HepG2 (cell line): ENCODE measurements around the gene TNK1. TPM values are rescaled to one million over a fixed set of nuclear protein-coding genes. Genes with fewer than 3 reads are reported as not detected.
A peak's percentile ranks its signal among the peaks of the same experiment; 100 is the strongest.

Experiments used
- ATAC-seq: fragments of 200-7000 bp; cut with Tn5 transposase; 3 replicates; pipeline ENCODE4 v1.9.1; 2020; ENCODE audit warnings: mild to moderate bottlenecking, moderate library complexity
- BruUV-seq: library from RNA; stranded (reverse); fragments of 400-500 nt; replicated peaks from 2 replicates; lab custom pipeline; 2021; lab: Mats Ljungman, UMichigan
- CTCF ChIA-PET: fragments of 300-600 bp; formaldehyde crosslinking; extraction: SDS; loops from one replicate; lab custom pipeline; 2021; ENCODE audit warnings: low total read pairs, inconsistent platforms, low intra/inter-chr PET ratio; lab: Yijun Ruan, JAX
- POLR2A ChIA-PET: fragments of 350-600 bp; sonication (Branson Sonifier 250); formaldehyde crosslinking; loops from one replicate; lab custom pipeline; 2020; ENCODE audit warnings: antibody characterized with exemption, inconsistent platforms; lab: Yijun Ruan, JAX
- DNase-seq: peaks from one replicate; pipeline ENCODE4 v3.0.0-alpha.2; 2015; ENCODE audit warnings: low spot score
- FAIRE-seq: peaks from 3 replicates; lab custom pipeline; 2011; peaks lifted over from hg19 to GRCh38; lab: Jason Lieb, UNC
- H2AFZ ChIP-seq: one replicate; pipeline ENCODE4 v1.6.1; 2011; ENCODE audit warnings: low read length, inconsistent platforms
- H3K27ac ChIP-seq: fragments of 300-600 bp; 3 replicates; pipeline ENCODE4 v1.8.0; 2011; ENCODE audit warnings: mixed run types, mild to moderate bottlenecking, mixed read lengths, low read length, inconsistent platforms; ENCODE audit not compliant: insufficient read depth; ENCODE audit errors: extremely low read length
- H3K27me3 ChIP-seq, 2 experiments: fragments of 200-600 bp in 1 of 2; 2 replicates in 1 of 2; 3 replicates in 1 of 2; pipeline versions ENCODE4 v1.6.0 to v1.8.0; 2011; ENCODE audit warnings: low read length in 2 of 2, mild to moderate bottlenecking in 2 of 2, moderate library complexity in 2 of 2, inconsistent platforms in 1 of 2; ENCODE audit not compliant: insufficient read depth in 2 of 2, control insufficient read depth in 1 of 2
- H3K36me3 ChIP-seq, 2 experiments: fragments of 200-600 bp in 1 of 2; replicated peaks in 1 of 2; 2 replicates in 1 of 2; 3 replicates in 1 of 2; pipeline versions ENCODE4 v1.5.1 to v1.8.0; 2011; ENCODE audit warnings: low read length in 2 of 2, inconsistent platforms in 1 of 2; ENCODE audit not compliant: insufficient read depth in 2 of 2, control insufficient read depth in 1 of 2
- H3K4me1 ChIP-seq: 2 replicates; pipeline ENCODE4 v1.5.1; 2012; ENCODE audit warnings: low read length, inconsistent platforms; ENCODE audit not compliant: insufficient read depth
- H3K4me2 ChIP-seq: 2 replicates; pipeline ENCODE4 v1.6.0; 2011; ENCODE audit warnings: low read depth, low read length, inconsistent platforms
- H3K4me3 ChIP-seq, 3 experiments: fragments of 200-600 bp in 1 of 3; sonication (generic), shearing (Covaris generic) in 1 of 3; replicated peaks in 1 of 3; 2 replicates each; pipeline ENCODE4 v1.5.1; 2011 to 2016; ENCODE audit warnings: low read length in 3 of 3, inconsistent platforms in 2 of 3, low read depth in 2 of 3, mild to moderate bottlenecking in 2 of 3, control low read depth in 1 of 3, mixed read lengths in 1 of 3; ENCODE audit not compliant: insufficient read depth in 1 of 3
- H3K79me2 ChIP-seq: one replicate; pipeline ENCODE4 v1.6.1; 2011; ENCODE audit warnings: low read length, inconsistent platforms; ENCODE audit not compliant: insufficient read depth
- H3K9ac ChIP-seq: 2 replicates; pipeline ENCODE4 v1.6.0; 2011; ENCODE audit warnings: mild to moderate bottlenecking, low read depth, low read length, inconsistent platforms; ENCODE audit not compliant: insufficient read depth
- H3K9me3 ChIP-seq: 2 replicates; pipeline ENCODE4 v1.5.1; 2012; ENCODE audit warnings: mild to moderate bottlenecking, low read length
- H4K20me1 ChIP-seq: 2 replicates; pipeline ENCODE4 v1.6.0; 2011; ENCODE audit warnings: inconsistent platforms, mild to moderate bottlenecking, low read length, moderate library complexity; ENCODE audit not compliant: insufficient read depth
- AGO1 ChIP-seq: fragments of 200-400 bp; formaldehyde crosslinking; IDR thresholded peaks from 2 replicates; pipeline ENCODE4 v1.6.1; 2017; ENCODE audit warnings: mild to moderate bottlenecking, low read depth, low read length, moderate library complexity; ENCODE audit not compliant: poor library complexity, severe bottlenecking
- AKAP8 ChIP-seq: sonication (generic); formaldehyde crosslinking; IDR thresholded peaks from 2 replicates; pipeline ENCODE4 v1.5.1; 2020; ENCODE audit warnings: mild to moderate bottlenecking, missing genetic modification reagents
- HNF1A ChIP-seq, 2 experiments: sonication (generic) in 1 of 2; formaldehyde crosslinking in 1 of 2; IDR thresholded peaks; 2 replicates each; pipeline versions ENCODE4 v1.4.0 to v1.6.1; 2016 to 2020; ENCODE audit warnings: borderline replicate concordance in 1 of 2, low read depth in 1 of 2, mild to moderate bottlenecking in 1 of 2, missing genetic modification reagents in 1 of 2
- HNRNPK ChIP-seq: fragments of 200-400 bp; formaldehyde crosslinking; IDR thresholded peaks from 2 replicates; pipeline ENCODE4 v1.6.1; 2018; ENCODE audit warnings: low read length, low read depth, moderate library complexity, mild to moderate bottlenecking; ENCODE audit not compliant: poor library complexity, severe bottlenecking
- POLR2G ChIP-seq: fragments of 200-400 bp; formaldehyde crosslinking; IDR thresholded peaks from 2 replicates; pipeline ENCODE4 v1.6.1; 2018; ENCODE audit warnings: mild to moderate bottlenecking, low read depth, low read length, moderate library complexity
- RXRA ChIP-seq: sonication (generic); formaldehyde crosslinking; IDR thresholded peaks from 2 replicates; pipeline ENCODE4 v1.5.1; 2020; ENCODE audit warnings: missing genetic modification reagents
- SRSF9 ChIP-seq: fragments of 200-400 bp; formaldehyde crosslinking; IDR thresholded peaks from 2 replicates; pipeline ENCODE4 v1.6.1; 2018; ENCODE audit warnings: borderline replicate concordance, mild to moderate bottlenecking, low read depth, low read length; ENCODE audit not compliant: insufficient read depth, poor library complexity, severe bottlenecking
- ZC3H13 ChIP-seq: sonication (generic); formaldehyde crosslinking; IDR thresholded peaks from 2 replicates; pipeline ENCODE4 v1.8.1; 2023; ENCODE audit warnings: mild to moderate bottlenecking, missing genetic modification reagents, moderate library complexity
- ZNF230 ChIP-seq: sonication (generic); formaldehyde crosslinking; IDR thresholded peaks from 2 replicates; pipeline ENCODE4 v1.4.0; 2020; ENCODE audit warnings: mild to moderate bottlenecking, missing genetic modification reagents
- ZNF687 ChIP-seq: sonication (generic); formaldehyde crosslinking; IDR thresholded peaks from 2 replicates; pipeline ENCODE4 v1.5.1; 2020; ENCODE audit warnings: mild to moderate bottlenecking, missing genetic modification reagents, moderate library complexity
- ZNF691 ChIP-seq: sonication (generic); formaldehyde crosslinking; IDR thresholded peaks from 2 replicates; pipeline ENCODE4 v1.4.0; 2020; ENCODE audit warnings: missing genetic modification reagents, low read depth, mild to moderate bottlenecking, borderline replicate concordance
- WGBS: methylation state at CpG from one replicate; pipeline ENCODE4 v1.1.6; 2017; ENCODE audit warnings: low lambda C conversion rate; 5-methylcytosine and 5-hydroxymethylcytosine counted together
- in situ Hi-C: cut with HindIII; loops from 2 replicates; pipeline ENCODE4 v1.10.0; 2017; ENCODE audit warnings: low pct_unique_long_range_greater_than_20kb; ENCODE audit not compliant: extremely low pct_ligation_motif_present
- intact Hi-C: fragments of 100-400 bp; cut with micrococcal nuclease; formaldehyde crosslinking; loops from one replicate; pipeline ENCODE4 v1.10.0; 2022; ENCODE audit not compliant: unreplicated experiment
- polyA plus RNA-seq, 8 experiments: library from polyadenylated mRNA; depleted of rRNA in 3 of 8; stranded (reverse) in 7 of 8; unstranded in 1 of 8; fragments of >200 nt; fragmentation: Illumina TruSeq in 4 of 8; extraction: Trizol in 4 of 8; gene quantifications; 2 replicates each; pipeline versions ENCODE4 v1.2.1 to v1.2.3, GENCODE V29; 2011 to 2016; ENCODE audit warnings: low read depth in 4 of 8, missing spikeins in 1 of 8, mixed read lengths in 1 of 8; ENCODE audit not compliant: insufficient read depth in 1 of 8
- total RNA-seq, 5 experiments: library from RNA; depleted of rRNA; stranded (reverse); fragments of >200 nt; fragmentation: Illumina TruSeq; extraction: Trizol; gene quantifications; 2 replicates each; pipeline ENCODE4 v1.2.3, GENCODE V29; 2016; ENCODE audit warnings: low read depth in 1 of 5

Gene TNK1
- total and polyA plus RNA-seq, 2 of the 13 experiments (the other 11 are each of a cell fraction or from before 2014, with no cell fraction given), result 2.0 to 3.5 TPM

GRCh38 chr17:7347630-7348477 lies 33.0 kb upstream of the TNK1 start:
- FAIRE-seq (no peak), ATAC-seq (no peak), DNase-seq (no peak)
- no peak overlapping the region for H3K4me3 ChIP-seq
- H3K27ac ChIP-seq, result no peak overlapping the region
- H3K4me2 ChIP-seq, result no peak overlapping the region
- H3K9me3 ChIP-seq, result no peaks in the 10 kb centered on the region
- H2AFZ ChIP-seq, result no peak overlapping the region
- in situ Hi-C loops, result no loop called here
- peaks cover 13% of the 10 kb centered on the region; the same call in 1 of the 2 replicates for H4K20me1 ChIP-seq
- H3K79me2 ChIP-seq, result no peaks in the 10 kb centered on the region
- intact Hi-C loops, result loop anchor here (2.0 kb wide), 1 partner anchor 67 kb away; the partner anchor contains the start of gene SLC2A4
- H3K27me3 ChIP-seq, result peaks cover 1 to 16% of the 10 kb centered on the region in 2 experiments; a peak in 3 of 5 replicates
- H3K36me3 ChIP-seq, result no peaks in the 10 kb centered on the region
- CTCF ChIA-PET, result interaction anchor here (5.9 kb wide), 1 partner anchor 24 kb away, joined by 41 read pairs; no protein-coding TSS in a partner anchor
- BruUV-seq, result no TSS peak
- H3K4me1 ChIP-seq, result peaks cover 59% of the 10 kb centered on the region
- POLR2A ChIA-PET, result interaction anchor here (0.9 to 2.3 kb wide), 4 partner anchors 13 to 67 kb away, joined by 3 to 7 read pairs (median 6); partner anchors contain the start of genes SLC2A4 and TMEM256
- H3K9ac ChIP-seq, result no peak overlapping the region
- 41% methylated on average over 11 of the region's 19 CpGs for WGBS
- TF ChIP-seq AKAP8 (CRISPR knock-in tag) (peak; percentile 92), HNF1A (IDR thresholded peaks at IDR 0.05; ENCODE audit: low read depth) (no peak), HNF1A (CRISPR knock-in tag; IDR thresholded peaks at IDR 0.05; ENCODE audit: borderline replicate concordance) (0 out of 2 replicates have a peak, but pooled peaks have one; percentile 10), ZNF687 (CRISPR knock-in tag) (0 out of 2 replicates have a peak, but pooled peaks have one; percentile 7), AGO1 (peak; percentile 68), ZNF691 (CRISPR knock-in tag) (0 out of 2 replicates have a peak, but pooled peaks have one; percentile 23), HNRNPK (no peak), POLR2G (peak; percentile 24; the same call in 1 of the 2 replicates), SRSF9 (no peak), ZNF230 (CRISPR knock-in tag) (0 out of 2 replicates have a peak, but pooled peaks have one; percentile 39), RXRA (CRISPR knock-in tag) (0 out of 2 replicates have a peak, but pooled peaks have one; percentile 24), ZC3H13 (CRISPR knock-in tag) (peak; percentile 42; the same call in 1 of the 2 replicates)
